Testis (tissue), 2 donors: ENCODE data around the gene VSX1.

Source experiments
- CTCF ChIP-seq, 3 experiments: fragments of 450-650 bp in 2 of 3; fragments of 200-600 bp in 1 of 3; sonication (generic) in 1 of 3; IDR thresholded peaks; one replicate each; pipeline ENCODE4 v1.5.1; 2016 to 2019; ENCODE audit warnings: antibody characterized with exemption in 3 of 3, mild to moderate bottlenecking in 2 of 3, moderate library complexity in 1 of 3
- POLR2A ChIP-seq: fragments of 450-650 bp; IDR thresholded peaks from one replicate; pipeline ENCODE4 v1.6.1; 2017; ENCODE audit warnings: antibody characterized with exemption, mild to moderate bottlenecking, moderate library complexity

- TF ChIP-seq CTCF (IDR thresholded peaks at IDR 0.05) (no peak), POLR2A (no peak)
These were observed 5.0 kb downstream of the VSX1 start for GRCh38 chr20:25076731-25077609.
